RWPE1 (cell line): ENCODE measurements around the gene CASZ1.

Source experiments
- CTCF ChIA-PET: fragments of 350-600 bp; sonication (Branson Sonifier 250); formaldehyde crosslinking; extraction: SDS; loops from one replicate; lab custom pipeline; 2021; lab: Yijun Ruan, JAX
- POLR2A ChIA-PET: fragments of 400-600 bp; formaldehyde crosslinking; extraction: SDS; loops from one replicate; lab custom pipeline; 2020; ENCODE audit warnings: antibody characterized with exemption; ENCODE audit not compliant: low non-redundant PET; lab: Yijun Ruan, JAX
- DNase-seq: peaks from one replicate; pipeline ENCODE4 v3.0.0; 2012; ENCODE audit warnings: low spot score
- H3K27ac ChIP-seq: fragments of 450-650 bp; 2 replicates; pipeline ENCODE4 v1.5.1; 2017
- CTCF ChIP-seq: fragments of 450-650 bp; conservative IDR thresholded peaks from 2 replicates; pipeline ENCODE4 v1.5.1; 2017; ENCODE audit warnings: low read depth, mild to moderate bottlenecking

Gene CASZ1

GRCh38 chr1:10765734-10766478, 30.5 kb downstream of the CASZ1 start:
- POLR2A ChIA-PET = no interaction called here
- peak overlapping the region; percentile 60 for H3K27ac ChIP-seq
- DNase-seq = peak; percentile 30
- CTCF ChIA-PET = interaction anchor here (0.5 to 0.6 kb wide), 3 partner anchors 25 to 1221 kb away, joined by 3 to 4 read pairs (median 3); no protein-coding TSS in a partner anchor
- no peak for TF ChIP-seq CTCF

- ChIA-PET POLR2A (no interaction called here), CTCF (interaction anchor here (0.5 to 0.6 kb wide), 2 partner anchors 418 to 1222 kb away, joined by 3 to 4 read pairs; no protein-coding TSS in a partner anchor)
- peak overlapping the region; percentile 60 for H3K27ac ChIP-seq
- TF ChIP-seq CTCF = no peak
- DNase-seq = no peak
Observed at GRCh38 chr1:10765304-10765703, 31.1 kb downstream of the CASZ1 start.

GRCh38 chr1:10764296-10764798, 32.1 kb downstream of the CASZ1 start:
- no peak for DNase-seq
- POLR2A ChIA-PET = no interaction called here
- TF ChIP-seq CTCF = no peak
- CTCF ChIA-PET = interaction anchor here (0.6 kb wide), 1 partner anchor 207 kb away, joined by 3 read pairs; no protein-coding TSS in a partner anchor
- H3K27ac ChIP-seq = no peak overlapping the region

- no peak for DNase-seq
- ChIA-PET CTCF (no interaction called here), POLR2A (no interaction called here)
- TF ChIP-seq CTCF = no peak
- no peak overlapping the region for H3K27ac ChIP-seq
Observed at GRCh38 chr1:10762875-10763274, 33.6 kb downstream of the CASZ1 start.

- POLR2A ChIA-PET = no interaction called here
- no peak overlapping the region for H3K27ac ChIP-seq
- no peak for TF ChIP-seq CTCF
- CTCF ChIA-PET = no interaction called here
- no peak for DNase-seq
Observed at GRCh38 chr1:10762153-10762523, 34.3 kb downstream of the CASZ1 start.

- POLR2A ChIA-PET = no interaction called here
- no peak for TF ChIP-seq CTCF
- DNase-seq = no peak
- no peak overlapping the region for H3K27ac ChIP-seq
- CTCF ChIA-PET = no interaction called here
Observed at GRCh38 chr1:10761503-10762152, 34.8 kb downstream of the CASZ1 start.
